Neuron (in vitro differentiated cells): ENCODE measurements around the gene ZNF433.
"Not testable (repeated sequence)": the region's sequence is repeated elsewhere in the genome, so short reads cannot be mapped to it uniquely, and the experiment has no call there.

Experiments used
- H2AFZ ChIP-seq: one replicate; pipeline ENCODE4 v1.6.1; 2013; ENCODE audit warnings: low read depth, mild to moderate bottlenecking, inconsistent platforms, low read length, moderate library complexity
- H3K27me3 ChIP-seq: one replicate; pipeline ENCODE4 v1.6.1; 2013; ENCODE audit warnings: low read length; ENCODE audit not compliant: insufficient read depth
- H3K36me3 ChIP-seq: one replicate; pipeline ENCODE4 v1.6.1; 2013; ENCODE audit warnings: low read length; ENCODE audit not compliant: insufficient read depth
- H3K4me1 ChIP-seq: one replicate; pipeline ENCODE4 v1.6.1; 2013; ENCODE audit warnings: low read length; ENCODE audit not compliant: insufficient read depth
- H3K4me3 ChIP-seq: 2 replicates; pipeline ENCODE4 v1.5.1; 2013; ENCODE audit warnings: mild to moderate bottlenecking, low read length, moderate library complexity
- H3K9me3 ChIP-seq: one replicate; pipeline ENCODE4 v1.6.1; 2013; ENCODE audit warnings: low read length

The ZNF433 gene

GRCh38 chr19:12035220-12036172, at the start of gene ZNF433:
Gene ZNF433 (minus strand): TSS chr19:12035679. CDS start chr19:12035539, 140 bp downstream.
- H3K27me3 ChIP-seq, result no peaks in the 10 kb centered on the region
- peak within 1 kb of the TSS; percentile 87 for H3K4me3 ChIP-seq
- peaks cover 18% of the 10 kb centered on the region for H3K9me3 ChIP-seq
- H3K36me3 ChIP-seq, result peaks cover 19% of the 10 kb centered on the region
- peak within 1 kb of the TSS; percentile 63 for H2AFZ ChIP-seq
- peaks cover 16% of the 10 kb centered on the region for H3K4me1 ChIP-seq

DNA sequence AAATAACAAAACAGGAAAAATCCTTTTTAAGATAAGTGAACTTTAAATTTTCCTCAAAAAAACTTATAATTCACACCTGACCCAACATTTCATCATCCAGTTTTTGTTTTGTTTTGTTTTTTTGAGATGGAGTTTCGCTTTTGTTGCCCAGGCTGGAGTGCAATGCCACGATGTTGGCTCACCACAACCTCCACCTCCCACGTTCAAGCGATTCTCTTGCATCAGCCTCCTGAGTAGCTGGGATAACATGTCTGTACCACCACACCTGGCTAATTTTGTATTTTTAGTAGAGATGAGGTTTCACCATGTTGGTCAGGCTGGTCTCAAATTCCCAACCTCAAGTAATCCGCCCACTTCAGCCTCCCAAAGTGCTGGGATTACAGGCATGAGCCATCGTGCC, 47.9 kb upstream of the ZNF433 start:
- not testable (repeated sequence) for H2AFZ ChIP-seq, H3K27me3 ChIP-seq, H3K4me3 ChIP-seq, H3K4me1 ChIP-seq
- H3K9me3 ChIP-seq, result peaks cover 47% of the 10 kb centered on the region
- peaks cover 35% of the 10 kb centered on the region for H3K36me3 ChIP-seq

- Histone ChIP-seq H3K27me3 (no peaks in the 10 kb centered on the region), H3K4me3 (no peak overlapping the region)
Observed at GRCh38 chr19:12077375-12077774, 41.9 kb upstream of the ZNF433 start.

DNA sequence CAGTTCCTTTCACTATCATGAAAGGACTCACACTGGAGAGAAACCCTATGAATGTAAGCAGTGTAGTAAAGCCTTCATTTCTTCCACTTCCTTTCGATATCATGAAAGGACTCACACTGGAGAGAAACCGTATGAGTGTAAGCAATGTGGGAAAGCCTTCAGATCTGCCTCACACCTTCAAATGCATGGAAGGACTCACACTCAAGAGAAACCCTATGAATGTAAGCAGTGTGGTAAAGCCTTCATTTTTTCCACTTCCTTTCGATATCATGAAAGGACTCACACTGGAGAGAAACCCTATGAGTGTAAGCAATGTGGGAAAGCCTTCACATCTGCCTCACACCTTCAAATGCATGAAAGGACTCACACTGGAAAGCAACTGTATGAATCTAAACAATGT, 40.9 kb upstream of the ZNF433 start:
- not testable (repeated sequence) for H3K4me3 ChIP-seq

More at GRCh38 chr19:12077375-12077774, 41.9 kb upstream of the ZNF433 start:
- H3K4me1 ChIP-seq, result no peaks in the 10 kb centered on the region
- peaks cover 80% of the 10 kb centered on the region for H3K9me3 ChIP-seq
- no peak overlapping the region for H2AFZ ChIP-seq
- peaks cover 80% of the 10 kb centered on the region for H3K36me3 ChIP-seq

GRCh38 chr19:12075538-12076139, 40.2 kb upstream of the ZNF433 start:
- H2AFZ ChIP-seq, result no peak overlapping the region
- no peaks in the 10 kb centered on the region for H3K4me1 ChIP-seq
- no peak overlapping the region for H3K4me3 ChIP-seq
- H3K9me3 ChIP-seq, result peaks cover 89% of the 10 kb centered on the region
- no peaks in the 10 kb centered on the region for H3K27me3 ChIP-seq
- H3K36me3 ChIP-seq, result peaks cover 78% of the 10 kb centered on the region

More for the DNA sequence above, 40.9 kb upstream of the ZNF433 start:
- H2AFZ ChIP-seq, H3K27me3 ChIP-seq, H3K4me1 ChIP-seq: not testable (repeated sequence)
- peaks cover 88% of the 10 kb centered on the region for H3K9me3 ChIP-seq
- peaks cover 78% of the 10 kb centered on the region for H3K36me3 ChIP-seq

DNA sequence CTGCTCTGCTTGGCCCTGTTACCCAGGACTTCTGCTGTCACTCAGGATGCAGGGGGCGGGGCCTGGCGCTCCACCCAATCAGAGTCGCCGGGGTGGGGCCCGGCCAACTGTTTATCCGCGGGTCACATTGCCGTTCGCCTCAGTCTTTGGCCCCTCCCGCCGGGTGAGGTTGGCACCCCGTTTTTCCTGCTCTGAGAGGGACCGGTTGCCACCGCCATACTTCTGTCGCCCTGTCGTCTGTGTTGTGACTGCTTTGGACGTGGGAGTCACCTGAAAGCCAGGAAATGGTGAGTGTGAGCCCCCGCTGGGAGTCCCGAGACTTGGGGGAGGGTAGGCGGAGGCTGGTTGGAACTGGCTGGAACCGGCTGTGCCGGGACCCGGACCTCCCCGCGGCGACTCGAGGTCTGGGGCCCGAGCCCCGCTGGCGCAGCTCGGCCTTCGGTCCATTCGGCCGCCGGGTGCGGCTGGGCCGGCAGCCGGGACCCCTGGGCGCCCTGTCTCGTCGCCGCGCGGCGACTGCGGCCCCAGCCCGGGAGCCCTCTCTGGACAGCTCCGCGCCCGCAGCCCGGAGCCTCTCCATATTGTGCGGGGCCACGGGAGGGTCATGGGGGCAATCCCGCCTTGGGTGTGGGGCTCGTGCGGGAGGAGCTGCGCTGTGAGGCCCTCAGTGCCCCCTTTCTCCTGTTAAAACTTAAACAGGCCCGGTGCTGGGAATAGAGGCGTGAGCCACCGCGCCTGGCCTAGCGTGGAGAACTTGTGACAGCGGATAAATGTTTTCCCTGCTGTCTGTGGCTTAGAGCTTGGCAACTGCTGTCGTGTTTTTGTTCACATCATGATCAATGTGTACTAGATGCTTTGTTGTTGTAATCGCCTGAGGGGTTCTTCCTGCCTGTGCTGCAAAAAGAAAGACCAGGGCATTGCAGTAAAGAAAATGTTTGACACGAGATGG, 29.4 kb upstream of the ZNF433 start, which contains the start of gene ZNF844:
TSS of gene ZNF844 (plus strand) at position 142 of the 949 bp plus-strand sequence. CDS start at position 285, 143 bp downstream.
- Histone ChIP-seq H3K27me3 (no peaks in the 10 kb centered on the region), H3K4me3 (peak within 1 kb of the TSS; percentile 53), H2AFZ (no peak within 1 kb of the TSS), H3K4me1 (peaks cover 6% of the 10 kb centered on the region), H3K9me3 (peaks cover 26% of the 10 kb centered on the region), H3K36me3 (peaks cover 18% of the 10 kb centered on the region)

DNA sequence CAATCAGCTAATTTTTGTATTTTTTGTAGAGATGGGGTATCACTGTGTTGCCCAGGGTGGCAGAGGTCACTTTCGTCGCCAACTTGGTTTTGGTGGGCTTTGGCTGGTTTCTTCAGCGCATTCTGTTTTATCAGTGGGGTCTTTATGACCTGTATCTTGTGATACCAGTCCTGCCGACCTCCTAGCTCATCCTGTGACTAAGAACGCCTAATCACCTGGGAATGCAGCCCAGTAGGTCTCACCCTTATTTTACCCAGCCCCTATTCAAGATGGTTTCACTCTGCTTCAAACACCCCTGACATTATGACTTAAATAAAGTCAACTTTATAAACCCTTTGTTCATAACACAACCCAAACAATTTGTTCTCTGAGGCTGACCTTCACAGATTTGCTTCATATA, 20.3 kb upstream of the ZNF433 start:
- no peaks in the 10 kb centered on the region for H3K27me3 ChIP-seq
- H3K36me3 ChIP-seq, result no peaks in the 10 kb centered on the region
- H3K4me1 ChIP-seq, result peaks cover 4% of the 10 kb centered on the region

DNA sequence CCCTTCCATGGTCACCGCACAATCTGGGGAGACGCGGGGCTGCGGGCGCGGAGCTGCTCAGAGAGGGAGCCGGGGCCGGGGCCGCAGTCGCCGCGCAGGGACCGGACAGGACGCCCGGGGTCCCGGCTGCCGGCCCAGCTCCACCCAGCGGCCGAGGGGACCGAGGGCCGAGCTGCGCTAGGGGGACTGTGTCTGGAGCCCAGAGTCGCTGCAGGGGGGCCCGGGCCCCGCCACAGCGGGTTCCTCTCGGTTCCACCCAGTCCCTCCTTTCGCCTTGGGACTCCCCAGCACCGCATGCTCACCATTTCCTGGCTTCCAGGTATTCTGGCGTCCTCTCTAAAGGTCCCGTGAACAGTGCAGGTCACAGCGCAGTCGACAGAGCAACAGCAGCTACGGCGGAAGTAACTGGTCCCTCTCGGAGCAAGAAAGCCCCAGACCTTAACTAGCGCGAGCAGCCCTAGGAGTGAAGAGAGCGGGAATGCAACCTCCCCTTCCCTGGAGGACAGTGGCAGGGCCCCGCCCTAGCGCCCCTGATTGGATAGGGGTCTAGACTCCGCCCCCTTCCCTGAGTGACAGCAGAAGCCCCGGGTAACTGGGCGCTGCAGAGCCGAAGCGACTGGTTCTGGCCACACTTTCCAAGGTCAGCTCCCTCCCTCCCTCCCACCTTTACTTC, 17.2 kb upstream of the ZNF433 start, which contains the start of gene ZNF878:
TSS of gene ZNF878 (minus strand) at position 465 of the 673 bp plus-strand sequence. CDS start at position 305, 160 bp downstream.
- H2AFZ ChIP-seq, result peak within 1 kb of the TSS; percentile 44
- peak within 1 kb of the TSS; percentile 80 for H3K4me3 ChIP-seq
- H3K36me3 ChIP-seq, result no peaks in the 10 kb centered on the region
- peaks cover 15% of the 10 kb centered on the region for H3K9me3 ChIP-seq
- H3K27me3 ChIP-seq, result no peaks in the 10 kb centered on the region
- peaks cover 4% of the 10 kb centered on the region for H3K4me1 ChIP-seq

More for the DNA sequence above, 20.3 kb upstream of the ZNF433 start:
- Histone ChIP-seq H3K4me3 (no peak overlapping the region), H3K9me3 (no peaks in the 10 kb centered on the region), H2AFZ (no peak overlapping the region)

GRCh38 chr19:12052091-12052496, 16.6 kb upstream of the ZNF433 start:
- peaks cover 19% of the 10 kb centered on the region for H3K9me3 ChIP-seq
- no peaks in the 10 kb centered on the region for H3K27me3 ChIP-seq
- H3K4me3 ChIP-seq, result peak overlapping the region; percentile 80
- no peaks in the 10 kb centered on the region for H3K36me3 ChIP-seq
- H2AFZ ChIP-seq, result peak overlapping the region; percentile 44
- H3K4me1 ChIP-seq, result peaks cover 4% of the 10 kb centered on the region

DNA sequence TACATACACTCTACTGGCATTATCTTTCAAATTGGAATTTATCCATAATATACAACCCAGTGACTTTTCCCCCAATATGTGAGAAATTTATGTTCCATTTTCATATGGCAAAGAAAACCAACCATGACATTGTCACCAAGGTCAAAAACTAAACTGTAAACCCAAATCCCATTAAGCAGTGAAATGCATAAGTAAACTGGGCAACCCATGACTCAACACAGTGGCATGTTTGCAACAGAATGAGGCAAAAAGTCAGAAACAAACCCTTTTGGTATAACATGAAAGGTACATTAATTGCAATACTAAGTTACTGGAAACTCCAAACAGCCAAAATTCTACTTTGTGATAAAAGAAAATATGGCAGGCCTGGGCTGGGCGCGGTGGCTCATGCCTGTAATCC, 12.4 kb upstream of the ZNF433 start:
- H2AFZ ChIP-seq, result no peak overlapping the region
- peaks cover 4% of the 10 kb centered on the region for H3K4me1 ChIP-seq
- peaks cover 30% of the 10 kb centered on the region for H3K36me3 ChIP-seq
- no peak overlapping the region for H3K4me3 ChIP-seq
- no peaks in the 10 kb centered on the region for H3K27me3 ChIP-seq
- H3K9me3 ChIP-seq, result peaks cover 52% of the 10 kb centered on the region

- H3K9me3 ChIP-seq, result peaks cover 53% of the 10 kb centered on the region
Observed at GRCh38 chr19:12043752-12044422, 8.4 kb upstream of the ZNF433 start.

More at GRCh38 chr19:12043752-12044422, 8.4 kb upstream of the ZNF433 start:
- Histone ChIP-seq H3K4me1 (no peaks in the 10 kb centered on the region), H2AFZ (no peak overlapping the region), H3K27me3 (no peaks in the 10 kb centered on the region), H3K4me3 (no peak overlapping the region), H3K36me3 (peaks cover 35% of the 10 kb centered on the region)
